ENCODE results near the gene CPLX3. TPM values are rescaled to one million over a fixed set of nuclear protein-coding genes. Genes with fewer than 3 reads are reported as not detected.
A peak's percentile ranks its signal among the peaks of the same experiment; 100 is the strongest.

Gene CPLX3
- total RNA-seq, 1 experiment from 2014 or later = 0.03 TPM

DNA sequence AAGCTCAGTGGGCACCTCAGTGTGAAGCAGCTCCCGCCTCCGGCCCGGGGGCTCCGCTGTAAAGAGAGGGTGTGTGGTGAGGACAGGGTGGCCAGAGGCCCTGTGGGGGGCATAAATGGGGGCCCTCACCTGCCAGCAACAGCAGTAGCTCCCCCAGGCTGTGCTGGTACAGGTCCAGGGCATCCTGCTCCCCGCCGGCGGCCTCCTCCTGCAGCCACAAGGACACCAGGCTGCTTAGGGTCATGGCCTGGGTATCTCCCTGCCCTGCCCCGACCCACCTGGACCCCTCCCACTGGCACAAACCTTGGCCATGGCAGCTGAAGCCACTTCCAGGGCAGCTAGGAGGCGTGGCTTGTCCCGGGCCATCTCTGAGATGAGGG, 11.7 kb downstream of the CPLX3 start:
- Histone ChIP-seq H3K4me3 (ENCODE audit: insufficient read depth, low read depth, low read length) (no peak overlapping the region), H3K36me3 (replicated peaks; ENCODE audit: control insufficient read depth, insufficient read depth, low read length) (peaks cover 6% of the 10 kb centered on the region), H3K27me3 (ENCODE audit: control insufficient read depth, insufficient read depth, low read length) (no peaks in the 10 kb centered on the region)
- peak; percentile 51 for DNase-seq

GRCh38 chr15:74838746-74839525, 12.5 kb downstream of the CPLX3 start:
- peak; percentile 39 for DNase-seq
- H3K4me3 ChIP-seq (ENCODE audit: insufficient read depth, low read depth, low read length) = no peak overlapping the region
- H3K36me3 ChIP-seq (replicated peaks; ENCODE audit: control insufficient read depth, insufficient read depth, low read length) = peaks cover 6% of the 10 kb centered on the region
- H3K27me3 ChIP-seq (ENCODE audit: control insufficient read depth, insufficient read depth, low read length) = no peaks in the 10 kb centered on the region

GRCh38 chr15:74839526-74840395, 13.3 kb downstream of the CPLX3 start:
- Histone ChIP-seq H3K36me3 (replicated peaks; ENCODE audit: control insufficient read depth, insufficient read depth, low read length) (peaks cover 6% of the 10 kb centered on the region), H3K4me3 (ENCODE audit: insufficient read depth, low read depth, low read length) (no peak overlapping the region), H3K27me3 (ENCODE audit: control insufficient read depth, insufficient read depth, low read length) (no peaks in the 10 kb centered on the region)
- DNase-seq = peak; percentile 84

DNA sequence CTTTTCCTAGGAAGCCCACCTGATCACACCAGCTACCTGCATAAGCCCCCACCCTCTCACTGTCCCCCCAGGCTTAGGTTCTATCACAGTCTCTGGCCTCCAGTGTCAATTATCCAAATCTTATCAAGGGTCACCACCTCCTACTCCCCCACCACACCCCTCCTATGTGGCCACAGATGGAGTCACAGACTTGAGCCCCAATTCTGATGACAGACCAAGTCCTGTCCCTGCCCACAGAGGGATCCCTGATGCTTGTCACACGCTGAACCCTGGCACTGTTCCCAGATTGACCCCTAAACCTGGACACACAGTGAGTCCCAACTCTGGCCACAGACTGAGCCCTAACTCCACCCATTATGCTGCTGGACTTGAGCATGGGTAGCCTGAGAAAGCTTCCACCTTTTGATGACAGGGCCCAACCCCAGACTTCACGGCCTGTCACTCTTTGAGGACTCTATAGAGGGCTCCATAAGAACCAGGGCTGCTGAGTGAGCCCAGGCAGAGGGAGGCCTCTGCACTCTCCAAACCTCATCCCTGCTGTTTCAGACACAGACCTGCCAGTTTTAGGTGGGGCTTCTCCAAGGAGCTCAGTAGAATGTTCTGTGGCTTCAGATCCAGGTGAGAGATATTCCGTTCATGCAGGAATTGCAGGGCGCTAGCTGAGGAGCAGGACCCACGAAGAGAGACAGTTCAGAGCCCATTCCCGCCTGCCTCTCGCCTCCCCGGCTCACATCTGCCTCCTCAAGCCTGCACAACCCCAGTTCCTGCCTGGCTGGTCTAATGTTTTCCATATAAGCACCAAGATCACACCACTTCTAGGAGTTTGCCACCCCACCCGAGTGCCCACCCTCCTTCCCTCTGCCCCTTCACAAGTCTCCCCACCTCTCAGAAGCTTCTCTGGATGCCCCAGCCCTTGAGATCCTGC, 14.7 kb downstream of the CPLX3 start:
- H3K27me3 ChIP-seq (ENCODE audit: control insufficient read depth, insufficient read depth, low read length) = no peaks in the 10 kb centered on the region
- H3K4me3 ChIP-seq (ENCODE audit: insufficient read depth, low read depth, low read length) = no peak overlapping the region
- no peak for DNase-seq
- peaks cover 13% of the 10 kb centered on the region for H3K36me3 ChIP-seq (replicated peaks; ENCODE audit: control insufficient read depth, insufficient read depth, low read length)

DNA sequence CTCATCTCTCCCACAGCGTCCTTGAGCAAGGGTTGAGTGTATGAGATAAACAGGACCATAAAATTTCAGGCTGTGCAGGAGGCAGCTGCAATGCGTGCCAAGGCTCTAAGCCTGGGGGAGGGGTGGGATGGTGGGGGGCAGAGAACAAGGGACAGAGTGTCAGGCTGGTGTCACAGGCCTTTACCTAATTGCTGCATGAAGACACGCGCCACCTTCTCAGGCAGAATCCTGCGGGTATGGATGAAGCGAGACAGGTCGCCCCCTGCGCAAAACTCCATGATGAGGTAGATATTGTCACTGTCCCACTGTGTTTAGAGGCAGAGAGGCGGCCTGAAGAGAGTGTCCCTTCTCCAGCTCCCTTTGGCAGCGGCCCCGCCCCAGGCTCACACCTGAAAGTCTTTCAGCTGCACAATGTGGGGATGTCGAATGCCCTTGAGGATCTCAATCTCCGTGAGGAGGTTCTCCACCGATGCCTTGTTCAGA, 15.5 kb downstream of the CPLX3 start:
- Histone ChIP-seq H3K27me3 (ENCODE audit: control insufficient read depth, insufficient read depth, low read length) (no peaks in the 10 kb centered on the region), H3K36me3 (replicated peaks; ENCODE audit: control insufficient read depth, insufficient read depth, low read length) (peaks cover 13% of the 10 kb centered on the region), H3K4me3 (ENCODE audit: insufficient read depth, low read depth, low read length) (peak overlapping the region; percentile 94)
- DNase-seq = peak; percentile 28

DNA sequence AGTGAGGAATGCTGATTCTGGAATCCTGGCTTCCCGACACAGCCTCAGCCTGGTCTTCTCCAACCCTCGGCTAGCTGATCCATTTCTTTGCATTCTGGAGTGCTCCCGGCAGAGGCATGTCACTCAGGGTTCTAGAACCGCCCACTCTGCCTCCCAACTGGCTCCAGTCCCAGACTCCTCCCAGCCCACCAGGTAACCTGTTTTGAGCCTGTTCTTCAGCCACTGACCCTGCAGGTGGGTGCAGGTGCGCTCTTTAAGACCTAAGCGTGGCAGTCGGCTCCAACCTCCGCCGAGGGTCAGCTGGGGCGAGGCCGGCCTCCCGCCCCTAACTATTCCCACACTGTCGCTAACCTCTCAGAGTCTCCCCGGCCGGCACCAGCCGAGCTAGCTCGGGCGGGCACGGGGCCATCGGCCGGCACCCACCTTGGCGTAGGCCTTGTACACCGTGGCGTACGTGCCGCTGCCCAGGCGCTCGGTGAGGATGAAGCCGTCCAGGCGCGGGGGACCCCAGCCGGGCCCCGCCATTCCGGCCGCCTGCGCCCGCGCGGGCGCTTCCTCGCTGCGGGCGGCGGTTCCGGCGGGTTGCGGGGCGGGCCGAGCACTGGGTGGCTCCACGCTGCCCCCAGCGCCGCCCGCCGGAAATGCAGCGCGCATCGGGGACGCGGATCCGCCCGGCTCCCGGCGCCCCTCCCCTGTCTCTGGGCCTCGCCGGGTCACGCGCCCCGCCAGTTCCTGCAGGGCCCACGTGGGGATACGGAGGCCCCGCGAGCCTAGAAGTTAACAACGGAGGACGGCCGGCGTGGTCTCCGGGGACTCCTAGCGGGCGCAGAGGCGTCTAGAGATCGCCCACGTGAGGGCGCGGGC, 16.4 kb downstream of the CPLX3 start, which contains the start of gene ULK3:
ULK3 (minus strand) TSS at position 576 of the 864 bp plus-strand sequence; CDS start at position 525, 51 bp downstream.
- Histone ChIP-seq H3K27me3 (ENCODE audit: control insufficient read depth, insufficient read depth, low read length) (no peaks in the 10 kb centered on the region), H3K4me3 (ENCODE audit: insufficient read depth, low read depth, low read length) (peak within 1 kb of the TSS; percentile 94), H3K36me3 (replicated peaks; ENCODE audit: control insufficient read depth, insufficient read depth, low read length) (peaks cover 15% of the 10 kb centered on the region)
- DNase-seq = peak; percentile 99

DNA sequence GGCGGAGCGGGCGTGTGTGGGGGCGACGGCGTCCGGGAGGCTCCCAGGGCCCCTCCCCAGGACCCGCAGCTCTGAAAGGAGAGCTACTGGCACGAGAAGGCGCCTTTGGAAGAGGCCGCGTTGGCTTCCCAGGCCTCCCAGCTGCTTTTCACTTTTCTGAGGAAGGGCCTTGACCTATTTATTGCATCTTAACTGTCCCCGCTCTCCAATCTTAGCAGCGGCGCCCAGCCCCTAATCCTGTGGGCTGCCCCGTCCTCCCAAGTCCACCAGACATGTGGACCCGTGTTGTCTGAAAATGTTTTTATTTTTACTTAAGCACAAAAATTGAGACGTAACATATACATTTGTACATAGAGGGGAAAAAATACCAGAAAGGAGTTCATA, 17.0 kb downstream of the CPLX3 start:
- no peak for DNase-seq
- Histone ChIP-seq H3K27me3 (ENCODE audit: control insufficient read depth, insufficient read depth, low read length) (no peaks in the 10 kb centered on the region), H3K4me3 (ENCODE audit: insufficient read depth, low read depth, low read length) (peak overlapping the region; percentile 94), H3K36me3 (replicated peaks; ENCODE audit: control insufficient read depth, insufficient read depth, low read length) (peaks cover 17% of the 10 kb centered on the region)

DNA sequence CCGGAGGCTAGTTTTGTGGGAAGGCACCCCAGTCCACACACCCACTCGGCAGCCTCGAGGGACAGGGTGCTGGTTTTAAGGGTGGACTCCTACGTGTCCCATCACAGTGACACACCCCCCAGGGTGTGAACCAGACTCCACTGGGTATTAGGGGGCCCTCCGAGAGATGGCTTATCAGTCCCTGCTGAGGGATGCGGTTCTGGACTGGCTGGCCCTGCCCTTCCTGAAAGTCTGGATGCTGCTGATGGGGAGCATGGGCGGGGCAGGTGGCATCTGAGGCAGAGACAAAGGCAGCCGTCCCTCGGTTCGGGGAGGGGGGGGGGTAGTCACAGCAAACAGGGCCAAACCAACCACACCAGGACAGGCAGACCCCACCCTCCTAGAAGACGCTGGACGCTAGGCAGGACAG, 17.5 kb downstream of the CPLX3 start:
- no peak overlapping the region for H3K4me3 ChIP-seq (ENCODE audit: insufficient read depth, low read depth, low read length)
- H3K27me3 ChIP-seq (ENCODE audit: control insufficient read depth, insufficient read depth, low read length) = no peaks in the 10 kb centered on the region
- peaks cover 17% of the 10 kb centered on the region for H3K36me3 ChIP-seq (replicated peaks; ENCODE audit: control insufficient read depth, insufficient read depth, low read length)
- DNase-seq = peak; percentile 69

DNA sequence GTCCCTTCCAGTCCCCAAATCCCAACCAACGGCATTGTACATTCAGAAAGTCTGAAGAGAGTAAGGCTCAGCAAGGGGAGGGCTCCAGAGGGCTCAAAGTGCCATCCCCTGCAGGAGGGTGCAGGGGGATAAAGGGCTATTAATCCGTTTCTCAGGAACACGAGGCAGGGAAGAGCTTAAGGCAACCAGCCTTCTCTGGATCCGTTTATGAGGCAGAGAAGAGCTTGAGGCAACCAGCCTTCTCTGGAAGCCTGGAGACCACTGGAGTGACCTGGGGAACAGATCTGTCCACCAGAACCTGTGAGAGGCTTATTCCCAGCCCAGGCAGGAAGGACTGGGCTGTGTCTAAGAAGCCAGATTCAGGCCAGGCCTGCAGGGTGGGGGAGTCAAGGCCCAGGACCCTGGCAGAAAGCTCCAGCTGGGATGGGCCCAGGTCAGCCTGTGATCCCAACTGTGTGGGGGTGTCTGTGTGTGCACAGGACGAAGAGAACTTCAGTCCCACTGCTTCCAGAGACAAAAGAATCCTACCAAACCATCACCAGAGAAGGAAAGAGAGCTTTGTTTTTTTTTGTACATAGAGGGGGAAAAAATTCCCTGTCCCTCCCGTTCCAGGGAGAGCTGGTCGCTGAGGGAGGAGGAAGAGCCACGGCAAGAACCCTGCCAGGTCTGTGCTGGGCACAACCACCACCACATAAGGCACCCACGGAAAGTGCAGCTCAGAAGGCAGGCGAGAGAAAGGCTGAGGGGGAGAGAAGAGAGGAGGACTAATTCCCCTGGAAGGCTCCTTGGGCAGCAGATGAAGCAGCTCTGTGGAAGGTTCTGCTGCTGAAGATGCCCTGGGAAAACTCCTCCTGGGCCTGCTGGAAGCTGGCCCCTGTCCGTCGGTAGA, 18.1 kb downstream of the CPLX3 start:
- H3K27me3 ChIP-seq (ENCODE audit: control insufficient read depth, insufficient read depth, low read length) = no peaks in the 10 kb centered on the region
- peak; percentile 59 for DNase-seq
- H3K4me3 ChIP-seq (ENCODE audit: insufficient read depth, low read depth, low read length) = no peak overlapping the region
- H3K36me3 ChIP-seq (replicated peaks; ENCODE audit: control insufficient read depth, insufficient read depth, low read length) = peaks cover 17% of the 10 kb centered on the region

DNA sequence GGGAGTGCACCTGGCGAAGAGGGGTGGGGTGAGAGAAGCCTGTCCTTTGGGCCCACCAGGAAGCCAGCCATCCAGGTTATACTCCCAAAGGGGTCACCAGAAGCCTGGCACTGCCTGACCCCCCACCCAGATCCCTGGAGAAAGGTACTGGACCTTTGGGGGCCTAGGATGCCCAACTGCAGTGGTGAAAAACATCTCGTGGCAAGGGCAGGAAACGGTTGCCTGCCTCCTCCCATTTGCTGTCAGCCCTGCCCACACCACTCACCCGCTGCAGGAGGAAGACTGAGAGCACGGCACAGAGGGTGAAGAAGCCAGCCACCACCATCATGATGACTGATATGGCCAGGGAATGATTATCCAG, 18.8 kb downstream of the CPLX3 start:
- Histone ChIP-seq H3K27me3 (ENCODE audit: control insufficient read depth, insufficient read depth, low read length) (no peaks in the 10 kb centered on the region), H3K36me3 (replicated peaks; ENCODE audit: control insufficient read depth, insufficient read depth, low read length) (peaks cover 17% of the 10 kb centered on the region), H3K4me3 (ENCODE audit: insufficient read depth, low read depth, low read length) (no peak overlapping the region)
- DNase-seq = no peak

DNA sequence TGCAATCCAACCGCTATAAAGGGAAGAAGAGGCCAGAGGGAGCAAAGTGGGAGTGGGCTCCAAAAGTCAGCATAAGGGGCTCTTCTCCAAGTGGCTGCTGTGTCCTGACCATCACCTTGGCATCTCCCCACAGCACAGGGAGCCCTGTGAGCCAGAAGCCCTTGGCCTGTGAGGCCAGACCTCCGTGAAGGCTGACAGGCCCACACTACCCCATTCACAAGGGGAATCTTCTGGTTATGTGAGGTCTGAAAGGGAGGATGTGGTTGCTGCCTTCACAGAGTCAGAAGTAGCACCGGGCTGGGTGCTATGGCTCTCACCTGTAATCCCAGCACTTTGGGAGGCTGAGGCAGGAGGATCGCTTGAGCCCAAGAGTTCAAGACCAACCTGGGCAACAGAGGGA, 19.2 kb downstream of the CPLX3 start:
- no peaks in the 10 kb centered on the region for H3K27me3 ChIP-seq (ENCODE audit: control insufficient read depth, insufficient read depth, low read length)
- no peak for DNase-seq
- peaks cover 18% of the 10 kb centered on the region for H3K36me3 ChIP-seq (replicated peaks; ENCODE audit: control insufficient read depth, insufficient read depth, low read length)
- H3K4me3 ChIP-seq (ENCODE audit: insufficient read depth, low read depth, low read length) = no peak overlapping the region

- no peak overlapping the region for H3K4me3 ChIP-seq (ENCODE audit: insufficient read depth, low read depth, low read length)
- peaks cover 26% of the 10 kb centered on the region for H3K36me3 ChIP-seq (replicated peaks; ENCODE audit: control insufficient read depth, insufficient read depth, low read length)
- no peaks in the 10 kb centered on the region for H3K27me3 ChIP-seq (ENCODE audit: control insufficient read depth, insufficient read depth, low read length)
- DNase-seq = no peak
Measured at GRCh38 chr15:74847432-74847831, 21.0 kb downstream of the CPLX3 start.

GRCh38 chr15:74850393-74850792, 24.0 kb downstream of the CPLX3 start:
- DNase-seq = no peak
- Histone ChIP-seq H3K36me3 (replicated peaks; ENCODE audit: control insufficient read depth, insufficient read depth, low read length) (peaks cover 29% of the 10 kb centered on the region), H3K27me3 (ENCODE audit: control insufficient read depth, insufficient read depth, low read length) (no peaks in the 10 kb centered on the region), H3K4me3 (ENCODE audit: insufficient read depth, low read depth, low read length) (no peak overlapping the region)
